ENCODE results near the gene TENM3. TPM values are rescaled to one million over a fixed set of nuclear protein-coding genes. Genes with fewer than 3 reads are reported as not detected.

Gene TENM3
- total and polyA plus RNA-seq, 2 donors (not counting 3 experiments of a cell fraction or from before 2014, with no cell fraction given), result 3.2 to 6.2 TPM

GRCh38 chr4:182255441-182256190, 12.4 kb downstream of the TENM3 start:
- no peak overlapping the region for H3K4me3 ChIP-seq (replicated peaks in 1 of 3; ENCODE audit: insufficient read depth in 1 of 3, low read depth in 1 of 3, low read length in 3 of 3)
- H3K79me2 ChIP-seq (ENCODE audit: control insufficient read depth, insufficient read depth, low read length), result no peaks in the 10 kb centered on the region
- H2AFZ ChIP-seq (ENCODE audit: low read depth, low read length), result no peak overlapping the region
- no peak overlapping the region for H3K27ac ChIP-seq (ENCODE audit: insufficient read depth, low read depth, low read length)
- DNase-seq (ENCODE audit: low read depth, low spot score) (no peak), FAIRE-seq (no peak)
- H3K4me2 ChIP-seq (ENCODE audit: insufficient read depth, low read length), result no peak overlapping the region
- H3K27me3 ChIP-seq (ENCODE audit: control insufficient read depth in 2 of 2, insufficient read depth in 2 of 2, low read length in 2 of 2), result no peaks in the 10 kb centered on the region
- ChIA-PET CTCF (no interaction called here), POLR2A (no interaction called here)
- intact Hi-C loops (cut with micrococcal nuclease), result no loop called here
- TF ChIP-seq POLR2AphosphoS5 (IDR thresholded peaks at IDR 0.05; ENCODE audit: insufficient read depth, low read depth, low read length), result no peak
- TF ChIP-seq FOS (IDR thresholded peaks at IDR 0.05; ENCODE audit: borderline replicate concordance, insufficient read depth, low read length), result no peak
- TF ChIP-seq MYC (IDR thresholded peaks at IDR 0.05; ENCODE audit: low read depth, low read length), result no peak
- TF ChIP-seq EZH2 (IDR thresholded peaks at IDR 0.05; ENCODE audit: borderline replicate concordance, low read depth, low read length, severe bottlenecking), result no peak
- no peak for TF ChIP-seq JUN (IDR thresholded peaks at IDR 0.05; ENCODE audit: borderline replicate concordance, insufficient read depth, insufficient read length, low read depth)
- TF ChIP-seq POLR2A (IDR thresholded peaks at IDR 0.05; ENCODE audit: low read depth, low read length), result no peak
- no peak for TF ChIP-seq GATA2 (IDR thresholded peaks at IDR 0.05; ENCODE audit: insufficient read depth, insufficient read length, low read depth, low read length)
- no peak for TF ChIP-seq MAX (IDR thresholded peaks at IDR 0.05; ENCODE audit: insufficient read depth, insufficient read length)
- TF ChIP-seq, protein P1, sequence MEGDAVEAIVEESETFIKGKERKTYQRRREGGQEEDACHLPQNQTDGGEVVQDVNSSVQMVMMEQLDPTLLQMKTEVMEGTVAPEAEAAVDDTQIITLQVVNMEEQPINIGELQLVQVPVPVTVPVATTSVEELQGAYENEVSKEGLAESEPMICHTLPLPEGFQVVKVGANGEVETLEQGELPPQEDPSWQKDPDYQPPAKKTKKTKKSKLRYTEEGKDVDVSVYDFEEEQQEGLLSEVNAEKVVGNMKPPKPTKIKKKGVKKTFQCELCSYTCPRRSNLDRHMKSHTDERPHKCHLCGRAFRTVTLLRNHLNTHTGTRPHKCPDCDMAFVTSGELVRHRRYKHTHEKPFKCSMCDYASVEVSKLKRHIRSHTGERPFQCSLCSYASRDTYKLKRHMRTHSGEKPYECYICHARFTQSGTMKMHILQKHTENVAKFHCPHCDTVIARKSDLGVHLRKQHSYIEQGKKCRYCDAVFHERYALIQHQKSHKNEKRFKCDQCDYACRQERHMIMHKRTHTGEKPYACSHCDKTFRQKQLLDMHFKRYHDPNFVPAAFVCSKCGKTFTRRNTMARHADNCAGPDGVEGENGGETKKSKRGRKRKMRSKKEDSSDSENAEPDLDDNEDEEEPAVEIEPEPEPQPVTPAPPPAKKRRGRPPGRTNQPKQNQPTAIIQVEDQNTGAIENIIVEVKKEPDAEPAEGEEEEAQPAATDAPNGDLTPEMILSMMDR (IDR thresholded peaks at IDR 0.05; ENCODE audit: extremely low read depth in 1 of 2, insufficient read depth in 1 of 2, low read depth in 1 of 2, low read length in 2 of 2), result no peak
- H3K9ac ChIP-seq (replicated peaks; ENCODE audit: extremely low read depth, insufficient read depth, low read length), result no peak overlapping the region
- H3K4me1 ChIP-seq (ENCODE audit: control insufficient read depth, extremely low read depth, insufficient read depth, low read length), result no peaks in the 10 kb centered on the region
- no peaks in the 10 kb centered on the region for H3K36me3 ChIP-seq (ENCODE audit: control insufficient read depth in 2 of 2, extremely low read depth in 1 of 2, insufficient read depth in 2 of 2, low read length in 2 of 2)
- no peaks in the 10 kb centered on the region for H3K9me1 ChIP-seq (replicated peaks; ENCODE audit: control insufficient read depth, extremely low read depth, insufficient read depth, low read length)
- H3K9me3 ChIP-seq (replicated peaks; ENCODE audit: control insufficient read depth, insufficient read depth, low read length), result no peaks in the 10 kb centered on the region
- H4K20me1 ChIP-seq (replicated peaks; ENCODE audit: control insufficient read depth, extremely low read depth, insufficient read depth, low read length), result no peaks in the 10 kb centered on the region
- no TSS peak for BruUV-seq (replicated peaks)
- dilution Hi-C loops (cut with MboI; ENCODE audit: extremely low pct_ligation_motif_present, low sequenced_read_pairs), result no loop called here
